CD4-positive, alpha-beta T cell treated with Interleukin-2 at 100 ng/mL for 4 hours (primary cell): Measurements from ENCODE around the gene GGA2.
"Not testable (repeated sequence)": the region's sequence is repeated elsewhere in the genome, so short reads cannot be mapped to it uniquely, and the experiment has no call there.

ENCODE experiments used
- DNase-seq: peaks from one replicate; pipeline ENCODE4 v3.0.0-alpha.2; 2020; ENCODE audit warnings: low spot score

GGA2 gene

GRCh38 chr16:23510164-23510914 is at the start of gene GGA2:
GGA2 (minus strand) TSS chr16:23510494; CDS start chr16:23510411, 83 bp downstream.
- peak; percentile 76 for DNase-seq

- DNase-seq, result no peak
Measured at GRCh38 chr16:23557779-23558702, 47.7 kb upstream of the GGA2 start.

DNA sequence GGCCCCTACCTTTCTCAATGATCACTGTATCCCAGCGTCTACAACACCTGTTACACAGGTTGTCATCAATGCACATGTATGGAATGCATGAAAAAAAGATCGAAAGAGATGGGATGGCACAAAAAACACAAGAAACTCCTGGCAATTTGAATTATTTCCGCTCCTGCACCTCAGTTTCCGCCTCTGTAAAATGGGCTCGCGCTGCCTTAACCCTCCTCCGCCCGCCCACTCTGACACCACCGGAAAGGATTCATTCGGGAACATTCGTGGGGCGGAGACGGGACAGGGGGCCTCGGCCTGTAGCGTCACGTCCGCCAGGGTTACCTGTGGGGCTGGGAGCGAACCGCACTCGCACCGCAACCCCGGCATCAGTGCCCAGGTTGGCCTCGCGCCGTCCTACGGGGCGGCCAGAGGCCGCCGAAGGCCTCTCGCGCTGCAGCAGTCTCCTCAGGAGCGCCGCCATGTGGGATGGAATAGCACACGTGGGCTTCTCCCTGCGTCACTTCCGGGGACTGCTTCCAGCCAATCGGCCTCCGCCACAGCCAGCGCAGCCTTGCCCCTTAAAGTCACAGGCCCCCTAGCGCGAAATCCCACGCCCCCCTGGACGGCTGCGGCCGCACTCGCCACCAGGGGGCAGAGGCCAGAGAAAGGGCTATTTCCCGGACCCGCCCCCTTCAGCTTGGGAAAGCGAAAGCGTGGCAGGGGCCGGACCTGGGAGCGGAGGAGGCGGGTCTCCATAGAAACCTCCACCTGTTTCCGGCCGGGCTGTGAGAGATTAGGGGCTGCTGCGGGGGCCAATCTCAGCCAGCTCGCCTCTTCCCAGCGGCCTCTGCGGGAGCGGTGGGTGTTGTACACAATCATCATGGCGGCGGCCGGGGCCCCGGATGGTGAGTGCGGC is 46.8 kb upstream of the GGA2 start, which contains the start of the genes EARS2 and UBFD1:
Gene EARS2 (minus strand): TSS at position 470 of the 898 bp plus-strand sequence. CDS start 7 bp downstream, at position 463.
Gene UBFD1 (plus strand): TSS at position 847 of the 898 bp plus-strand sequence. CDS start 16 bp downstream, at position 863.
- DNase-seq, result peak; percentile 97

- no peak for DNase-seq
Measured at GRCh38 chr16:23554536-23554935, 44.2 kb upstream of the GGA2 start.

DNA sequence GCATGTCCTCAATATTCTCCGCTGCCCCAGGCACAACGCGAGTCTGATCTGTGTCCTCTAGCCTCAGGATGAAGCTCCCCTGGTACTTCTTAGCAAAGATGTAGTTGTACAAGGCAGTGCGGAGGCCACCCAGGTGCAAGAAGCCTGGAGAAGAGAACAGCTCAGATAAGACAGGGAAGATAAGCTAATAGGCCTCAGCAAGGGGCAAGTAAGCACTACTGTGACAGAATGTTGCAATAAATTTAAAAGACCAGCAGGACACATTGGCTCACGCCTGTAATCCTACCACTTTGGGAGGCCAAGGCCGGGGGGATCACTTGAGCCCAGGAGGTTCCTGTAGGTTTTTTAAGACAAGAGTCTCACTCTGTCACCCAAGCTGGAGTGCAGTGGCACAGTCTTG is 41.9 kb upstream of the GGA2 start:
- DNase-seq, result no peak

- DNase-seq, result no peak
Measured at GRCh38 chr16:23549938-23550337, 39.6 kb upstream of the GGA2 start.

DNA sequence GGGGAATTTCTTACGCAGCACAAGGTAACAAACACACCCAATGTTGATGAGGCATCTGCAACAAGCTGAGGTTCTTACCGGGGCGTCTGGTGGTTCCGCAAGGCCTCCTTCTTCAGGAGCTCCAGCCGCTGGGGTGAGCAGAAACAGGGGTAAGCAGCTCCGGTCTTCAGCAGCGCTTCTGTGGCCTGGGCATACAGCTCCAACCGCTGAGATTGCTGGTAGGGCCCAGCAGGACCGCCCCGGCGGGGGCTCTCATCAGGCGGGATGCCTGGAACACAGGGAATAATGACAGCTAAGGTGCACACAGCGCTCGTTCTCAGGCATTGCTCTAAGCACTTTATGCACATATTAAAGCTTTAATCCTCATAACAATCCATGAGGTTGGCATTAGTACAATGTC is 34.1 kb upstream of the GGA2 start:
- no peak for DNase-seq

DNA sequence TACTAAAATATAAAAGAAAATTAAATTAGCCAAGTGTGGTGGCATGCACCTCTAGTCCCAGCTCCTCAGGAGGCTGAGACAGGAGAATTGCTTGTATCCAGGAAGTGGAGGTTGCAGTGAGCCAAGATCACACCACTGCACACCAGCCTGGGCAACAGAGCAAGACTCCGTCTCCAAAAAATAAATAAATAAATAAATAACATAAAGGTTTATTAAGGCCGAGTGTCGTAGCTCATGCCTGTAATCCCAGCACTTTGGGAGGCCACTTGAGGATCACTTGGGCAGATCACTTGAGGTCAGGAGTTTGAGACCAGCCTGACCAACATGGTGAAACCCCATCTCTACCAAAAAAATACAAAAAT is 30.5 kb upstream of the GGA2 start:
- DNase-seq, result not testable (repeated sequence)

GRCh38 chr16:23539984-23540816 is 29.9 kb upstream of the GGA2 start:
- no peak for DNase-seq

GRCh38 chr16:23538919-23539278 is 28.6 kb upstream of the GGA2 start:
- no peak for DNase-seq

DNA sequence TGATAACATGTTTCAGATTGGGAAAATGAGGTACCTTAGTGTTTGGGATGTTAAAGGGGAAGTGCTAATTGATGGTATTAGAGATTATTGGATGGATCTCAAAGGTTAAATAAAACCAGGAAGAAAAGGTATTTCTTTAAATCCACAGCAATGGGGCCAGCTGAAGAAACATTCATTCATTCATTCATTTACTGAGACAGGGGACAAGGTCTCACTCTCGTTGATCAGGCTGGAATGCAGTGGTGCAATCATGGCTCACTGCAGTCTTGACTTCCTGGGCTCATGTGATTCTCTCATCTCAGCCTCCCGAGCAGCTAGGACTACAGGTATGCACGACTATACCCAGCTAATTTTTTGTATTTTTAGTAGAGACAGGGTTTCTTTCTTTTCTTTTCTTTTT is 27.1 kb upstream of the GGA2 start:
- no peak for DNase-seq

- DNase-seq, result no peak
Measured at GRCh38 chr16:23535901-23536300, 25.6 kb upstream of the GGA2 start.

DNA sequence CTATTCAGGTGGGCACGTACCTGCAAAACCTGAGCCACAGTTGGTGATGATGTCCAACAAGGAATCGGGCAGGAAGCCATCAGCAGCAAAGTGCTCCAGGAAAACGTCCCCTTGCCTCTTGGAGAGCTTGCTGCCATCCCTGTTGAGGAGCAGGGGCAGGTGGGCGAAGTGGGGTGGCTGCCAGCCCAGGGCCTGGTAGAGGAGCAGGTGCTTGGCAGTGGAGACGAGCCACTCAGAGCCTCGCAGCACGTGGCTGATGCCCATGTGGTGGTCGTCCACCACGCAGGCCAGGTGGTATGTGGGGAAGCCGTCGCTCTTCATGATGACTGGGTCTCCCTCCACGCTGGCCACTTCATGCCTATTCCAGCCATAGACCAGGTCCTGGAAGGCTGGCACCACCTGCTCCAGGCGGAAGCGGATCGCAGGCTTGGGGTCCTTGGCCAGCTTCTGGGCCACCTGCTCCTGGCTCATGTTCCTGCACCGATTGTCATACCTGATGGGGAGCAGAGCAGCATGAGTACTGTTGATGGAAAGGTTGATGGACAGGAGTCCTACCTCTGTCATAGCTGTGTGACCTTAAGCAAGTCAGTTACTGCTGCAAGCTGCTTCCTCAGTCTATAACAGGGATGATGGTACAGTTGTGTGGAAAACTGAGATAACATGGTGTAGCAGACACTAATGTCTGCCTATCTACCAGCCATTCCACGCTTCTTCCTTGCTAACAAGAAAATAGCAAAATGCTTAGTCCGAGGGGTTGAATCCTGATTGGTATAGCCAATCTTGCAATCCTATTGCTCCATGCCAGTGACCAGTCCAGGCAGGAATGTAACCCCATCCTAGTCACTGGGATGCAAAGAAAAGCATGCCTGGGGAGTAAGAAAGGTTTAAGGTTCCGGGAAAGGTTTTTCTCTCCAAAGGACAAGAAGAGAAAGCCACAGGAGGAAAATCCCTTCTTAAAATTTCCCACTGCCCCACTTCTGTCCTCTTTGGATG is 24.9 kb upstream of the GGA2 start:
- DNase-seq, result no peak

GRCh38 chr16:23532448-23532847 is 22.2 kb upstream of the GGA2 start:
- DNase-seq, result no peak

DNA sequence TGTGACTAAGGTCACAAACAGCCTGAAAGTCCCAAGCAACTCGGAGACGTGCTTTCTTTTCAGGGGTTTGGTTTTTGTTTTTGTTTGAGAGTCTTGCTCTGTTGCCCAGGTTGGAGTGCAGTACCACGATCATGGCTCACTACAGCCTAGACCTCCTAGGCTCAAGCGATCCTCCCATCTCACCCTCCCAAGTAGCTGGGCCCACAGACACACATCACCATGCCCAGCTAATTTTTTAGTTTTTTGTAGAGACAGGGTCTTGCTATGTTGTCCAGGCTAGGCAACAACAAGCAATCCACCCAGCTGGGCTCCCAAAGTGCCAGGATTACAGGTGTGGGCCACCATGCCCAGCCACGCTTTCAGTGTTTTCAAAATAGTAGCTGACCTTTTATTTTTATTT is 19.8 kb upstream of the GGA2 start:
- DNase-seq, result no peak

DNA sequence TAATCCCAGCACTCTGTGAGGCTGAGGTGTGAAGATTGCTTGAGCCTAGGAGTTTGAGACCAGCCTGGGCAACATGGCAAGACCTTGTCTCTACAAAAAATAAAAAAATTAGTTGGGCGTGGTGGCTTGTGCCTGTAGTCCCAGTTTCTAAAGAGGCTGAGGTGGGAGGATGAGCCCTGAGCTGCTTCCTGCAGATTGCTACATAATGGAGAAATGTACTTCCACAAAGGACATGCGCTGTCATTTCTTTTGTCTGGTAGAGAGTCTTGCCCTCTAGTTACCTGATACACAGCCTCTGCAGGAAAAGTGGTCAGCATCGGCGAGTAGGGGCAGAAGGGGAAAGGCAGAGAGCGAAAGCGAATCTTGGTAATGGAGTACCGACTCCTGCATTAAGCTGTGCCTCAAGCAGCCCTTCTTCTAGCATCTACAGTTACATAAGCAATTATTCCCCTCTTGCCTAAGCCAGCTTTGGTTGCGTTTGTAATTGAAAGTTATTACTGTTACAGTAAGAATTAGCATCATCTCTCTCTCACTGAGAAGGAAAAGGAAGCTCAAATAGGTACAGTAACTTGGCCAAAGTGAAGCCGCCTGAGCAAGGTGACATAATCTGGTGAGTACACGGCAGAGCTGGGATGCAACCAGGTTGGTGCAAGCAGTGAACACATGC is 18.5 kb upstream of the GGA2 start:
- DNase-seq, result no peak

GRCh38 chr16:23527961-23528643 is 17.8 kb upstream of the GGA2 start:
- DNase-seq, result no peak

DNA sequence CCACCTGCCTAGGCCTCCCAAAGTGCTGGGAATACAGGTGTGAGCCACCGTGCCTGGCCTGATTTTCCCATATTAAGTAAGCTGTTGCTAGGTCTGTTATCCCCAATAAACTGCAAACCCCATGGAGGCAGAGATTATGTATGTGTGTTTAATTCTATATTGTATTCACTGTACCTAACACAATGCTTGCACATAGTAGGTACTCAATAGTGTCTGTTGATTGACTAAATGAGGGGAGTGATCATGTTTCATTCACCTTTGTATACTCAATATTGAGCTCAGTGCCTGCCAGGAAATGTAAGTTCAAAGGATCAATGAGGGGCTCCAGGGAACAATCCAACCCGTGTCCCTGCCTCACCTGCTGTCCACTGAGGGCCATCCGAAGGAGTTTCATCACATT is 14.6 kb upstream of the GGA2 start:
- no peak for DNase-seq
